ENCODE results near the gene PRKCH. TPM values are rescaled to one million over a fixed set of nuclear protein-coding genes. Genes with fewer than 3 reads are reported as not detected.

PRKCH gene
- total RNA-seq, 2 experiments from 2014 or later: 0.85 to 2.3 TPM

- no peak within 1 kb of the TSS for H2AFZ ChIP-seq (ENCODE audit: low read length)
- H3K4me2 ChIP-seq (ENCODE audit: low read length): no peak within 1 kb of the TSS
- no TSS peak for BruUV-seq (replicated peaks)
- H3K9me3 ChIP-seq (ENCODE audit: low read length): no peaks in the 10 kb centered on the region
- H3K36me3 ChIP-seq (ENCODE audit: insufficient read depth, low read length): no peaks in the 10 kb centered on the region
- H3K4me1 ChIP-seq (ENCODE audit: insufficient read depth, low read length, poor library complexity, severe bottlenecking): no peaks in the 10 kb centered on the region
- H3K79me2 ChIP-seq (ENCODE audit: insufficient read depth, low read depth, low read length): no peaks in the 10 kb centered on the region
- TF ChIP-seq, protein P1, sequence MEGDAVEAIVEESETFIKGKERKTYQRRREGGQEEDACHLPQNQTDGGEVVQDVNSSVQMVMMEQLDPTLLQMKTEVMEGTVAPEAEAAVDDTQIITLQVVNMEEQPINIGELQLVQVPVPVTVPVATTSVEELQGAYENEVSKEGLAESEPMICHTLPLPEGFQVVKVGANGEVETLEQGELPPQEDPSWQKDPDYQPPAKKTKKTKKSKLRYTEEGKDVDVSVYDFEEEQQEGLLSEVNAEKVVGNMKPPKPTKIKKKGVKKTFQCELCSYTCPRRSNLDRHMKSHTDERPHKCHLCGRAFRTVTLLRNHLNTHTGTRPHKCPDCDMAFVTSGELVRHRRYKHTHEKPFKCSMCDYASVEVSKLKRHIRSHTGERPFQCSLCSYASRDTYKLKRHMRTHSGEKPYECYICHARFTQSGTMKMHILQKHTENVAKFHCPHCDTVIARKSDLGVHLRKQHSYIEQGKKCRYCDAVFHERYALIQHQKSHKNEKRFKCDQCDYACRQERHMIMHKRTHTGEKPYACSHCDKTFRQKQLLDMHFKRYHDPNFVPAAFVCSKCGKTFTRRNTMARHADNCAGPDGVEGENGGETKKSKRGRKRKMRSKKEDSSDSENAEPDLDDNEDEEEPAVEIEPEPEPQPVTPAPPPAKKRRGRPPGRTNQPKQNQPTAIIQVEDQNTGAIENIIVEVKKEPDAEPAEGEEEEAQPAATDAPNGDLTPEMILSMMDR (conservative IDR thresholded peaks at IDR 0.05; ENCODE audit: low read length): no peak
- TF ChIP-seq EZH2phosphoT487 (IDR thresholded peaks at IDR 0.05; ENCODE audit: borderline replicate concordance, low read depth, low read length): no peak
- CTCF ChIA-PET (ENCODE audit: unreplicated experiment): no interaction called here
- H3K4me3 ChIP-seq (ENCODE audit: low read depth, low read length, poor library complexity, severe bottlenecking): no peak within 1 kb of the TSS
- DNase-seq (ENCODE audit: low spot score): no peak
- no peak within 1 kb of the TSS for H3K27ac ChIP-seq (ENCODE audit: low read depth, low read length, poor library complexity, severe bottlenecking)
- no peaks in the 10 kb centered on the region for H4K20me1 ChIP-seq (ENCODE audit: insufficient read depth, low read length)
- POLR2A ChIA-PET: interaction anchor here (0.6 kb wide), 1 partner anchor 252 kb away, joined by 3 read pairs; no protein-coding TSS in a partner anchor
- intact Hi-C loops (cut with micrococcal nuclease; ENCODE audit: unreplicated experiment): no loop called here
- no peaks in the 10 kb centered on the region for H3K9me2 ChIP-seq (ENCODE audit: insufficient read depth, low read length)
Measured at GRCh38 chr14:61281186-61281947, 40.0 kb upstream of the PRKCH start, which contains the start of gene TMEM30B. TMEM30B (minus strand) TSS chr14:61281338; CDS start chr14:61281147, 191 bp downstream.

DNA sequence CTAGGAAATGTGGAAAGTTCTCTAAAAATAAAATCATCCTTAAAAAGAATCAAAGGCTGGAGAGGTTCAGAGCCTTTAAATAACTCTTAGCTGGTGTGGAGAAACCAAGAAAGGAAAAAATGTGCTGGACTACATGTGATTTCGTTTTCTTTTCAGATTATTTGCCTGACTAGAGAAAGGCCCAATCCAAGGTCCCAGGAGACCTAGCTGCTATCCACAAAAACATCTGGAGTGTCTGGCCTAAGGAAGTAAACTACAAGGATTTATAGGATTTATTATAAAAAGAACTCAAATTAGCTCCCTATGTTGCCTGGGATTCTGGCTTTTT is 39.5 kb upstream of the PRKCH start:
- H3K4me1 ChIP-seq (ENCODE audit: insufficient read depth, low read length, poor library complexity, severe bottlenecking): no peaks in the 10 kb centered on the region
- CTCF ChIA-PET (ENCODE audit: unreplicated experiment): no interaction called here
- H3K4me3 ChIP-seq (ENCODE audit: low read depth, low read length, poor library complexity, severe bottlenecking): no peak overlapping the region
- no peaks in the 10 kb centered on the region for H3K79me2 ChIP-seq (ENCODE audit: insufficient read depth, low read depth, low read length)
- no peaks in the 10 kb centered on the region for H3K9me3 ChIP-seq (ENCODE audit: low read length)
- intact Hi-C loops (cut with micrococcal nuclease; ENCODE audit: unreplicated experiment): no loop called here
- BruUV-seq (replicated peaks): no TSS peak
- no peak overlapping the region for H3K4me2 ChIP-seq (ENCODE audit: low read length)
- no peak for TF ChIP-seq EZH2phosphoT487 (IDR thresholded peaks at IDR 0.05; ENCODE audit: borderline replicate concordance, low read depth, low read length)
- TF ChIP-seq, protein P1 (conservative IDR thresholded peaks at IDR 0.05; ENCODE audit: low read length): no peak
- no peaks in the 10 kb centered on the region for H3K9me2 ChIP-seq (ENCODE audit: insufficient read depth, low read length)
- H3K27ac ChIP-seq (ENCODE audit: low read depth, low read length, poor library complexity, severe bottlenecking): no peak overlapping the region
- POLR2A ChIA-PET: interaction anchor here (0.6 to 1.1 kb wide), 2 partner anchors 11 to 251 kb away, joined by 3 to 4 read pairs; no protein-coding TSS in a partner anchor
- no peak for DNase-seq (ENCODE audit: low spot score)
- no peaks in the 10 kb centered on the region for H4K20me1 ChIP-seq (ENCODE audit: insufficient read depth, low read length)
- no peak overlapping the region for H2AFZ ChIP-seq (ENCODE audit: low read length)
- no peaks in the 10 kb centered on the region for H3K36me3 ChIP-seq (ENCODE audit: insufficient read depth, low read length)

DNA sequence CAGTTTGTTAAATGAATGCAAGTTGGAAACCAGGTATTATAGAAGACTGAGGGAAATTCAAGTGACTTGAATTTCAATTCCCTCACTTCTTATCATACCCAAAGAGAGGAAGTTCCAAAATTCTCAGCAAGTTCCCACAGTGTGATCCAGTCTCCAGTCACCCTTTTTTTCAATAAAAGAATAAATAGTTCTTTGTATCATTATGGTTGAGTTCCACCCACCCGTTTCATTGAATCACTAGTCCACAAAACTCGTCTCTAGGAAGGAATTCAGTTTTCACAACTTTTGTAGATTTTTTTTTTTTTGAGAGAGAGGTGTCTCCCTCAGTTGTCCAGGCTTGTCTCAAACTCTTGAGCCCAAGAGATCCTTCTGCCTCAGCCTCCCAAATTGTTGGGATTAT is 38.6 kb upstream of the PRKCH start:
- no peaks in the 10 kb centered on the region for H3K9me2 ChIP-seq (ENCODE audit: insufficient read depth, low read length)
- H3K79me2 ChIP-seq (ENCODE audit: insufficient read depth, low read depth, low read length): no peaks in the 10 kb centered on the region
- POLR2A ChIA-PET: interaction anchor here (1.1 kb wide), 1 partner anchor 10 kb away, joined by 4 read pairs; no protein-coding TSS in a partner anchor
- H3K4me2 ChIP-seq (ENCODE audit: low read length): no peak overlapping the region
- H3K36me3 ChIP-seq (ENCODE audit: insufficient read depth, low read length): no peaks in the 10 kb centered on the region
- no peaks in the 10 kb centered on the region for H4K20me1 ChIP-seq (ENCODE audit: insufficient read depth, low read length)
- no TSS peak for BruUV-seq (replicated peaks)
- no peak overlapping the region for H3K27ac ChIP-seq (ENCODE audit: low read depth, low read length, poor library complexity, severe bottlenecking)
- TF ChIP-seq, protein P1 (conservative IDR thresholded peaks at IDR 0.05; ENCODE audit: low read length): no peak
- TF ChIP-seq EZH2phosphoT487 (IDR thresholded peaks at IDR 0.05; ENCODE audit: borderline replicate concordance, low read depth, low read length): no peak
- H3K9me3 ChIP-seq (ENCODE audit: low read length): no peaks in the 10 kb centered on the region
- H3K4me1 ChIP-seq (ENCODE audit: insufficient read depth, low read length, poor library complexity, severe bottlenecking): no peaks in the 10 kb centered on the region
- no peak overlapping the region for H2AFZ ChIP-seq (ENCODE audit: low read length)
- CTCF ChIA-PET (ENCODE audit: unreplicated experiment): no interaction called here
- intact Hi-C loops (cut with micrococcal nuclease; ENCODE audit: unreplicated experiment): no loop called here
- DNase-seq (ENCODE audit: low spot score): no peak
- no peak overlapping the region for H3K4me3 ChIP-seq (ENCODE audit: low read depth, low read length, poor library complexity, severe bottlenecking)
